ENCODE measurements around the gene GIMAP8. TPM values are rescaled to one million over a fixed set of nuclear protein-coding genes. Genes with fewer than 3 reads are reported as not detected.
A peak's percentile ranks its signal among the peaks of the same experiment; 100 is the strongest.

The GIMAP8 gene
- total and polyA plus RNA-seq, 2 experiments from 2014 or later, result 0.06 TPM; not detected in 1

- TF ChIP-seq ZNF331 (CRISPR knock-in tag; IDR thresholded peaks at IDR 0.05; ENCODE audit: low read depth) (no peak), CREB1 (CRISPR knock-in tag; IDR thresholded peaks at IDR 0.05; ENCODE audit: low read depth) (no peak), POLR2AphosphoS5 (IDR thresholded peaks at IDR 0.05; ENCODE audit: low read depth) (no peak)
Observed at GRCh38 chr7:150420242-150420641, 30.2 kb upstream of the GIMAP8 start (continued).

DNA sequence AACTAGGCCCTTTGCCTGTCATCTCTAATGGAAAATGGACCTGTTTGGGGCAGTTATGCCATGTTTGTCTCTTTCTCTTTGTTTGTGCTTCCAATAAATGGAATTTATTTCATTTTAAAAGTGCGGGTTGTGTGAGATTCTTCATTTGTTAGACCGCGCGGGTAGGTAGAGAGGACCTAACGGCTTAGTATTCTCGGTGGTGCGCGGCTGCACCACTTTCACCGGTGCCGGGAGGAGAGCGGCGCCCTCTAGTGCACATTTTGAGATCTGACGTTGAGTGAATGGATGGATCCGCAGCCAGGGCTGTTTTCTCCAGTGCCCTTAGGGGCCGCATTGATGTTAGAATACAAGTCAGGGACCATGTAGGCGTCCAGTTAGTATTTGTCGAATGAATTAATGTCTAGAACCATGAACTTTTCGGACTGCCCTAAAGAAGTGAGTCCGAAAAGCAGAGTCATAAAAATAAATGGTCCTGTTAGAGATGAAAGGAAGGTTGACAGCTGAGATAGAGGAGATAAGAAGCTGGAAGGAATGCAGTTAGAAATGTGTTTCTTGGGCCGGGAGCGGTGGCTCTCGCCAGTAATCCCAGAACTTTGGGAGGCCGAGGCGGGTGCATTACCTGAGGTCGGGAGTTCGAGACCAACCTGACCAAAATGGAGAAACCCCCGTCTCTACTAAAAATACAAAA is 29.3 kb upstream of the GIMAP8 start:
- Mint-ChIP-seq H3K27ac (no peak overlapping the region), H3K9me3 (no peaks in the 10 kb centered on the region), H3K4me1 (peaks cover 14% of the 10 kb centered on the region), H3K4me3 (no peak overlapping the region; the same call in 2 of the 3 replicates), H3K27me3 (ENCODE audit: insufficient read depth, low read depth, poor library complexity) (peaks cover 2% of the 10 kb centered on the region), H3K36me3 (ENCODE audit: low read depth) (no peaks in the 10 kb centered on the region)
- TF ChIP-seq STAT1 (IDR thresholded peaks at IDR 0.05; ENCODE audit: unreplicated experiment), result no peak
- no peak for TF ChIP-seq EZH2 (IDR thresholded peaks at IDR 0.05; ENCODE audit: low read depth, unreplicated experiment)
- TF ChIP-seq CREB1 (CRISPR knock-in tag; IDR thresholded peaks at IDR 0.05; ENCODE audit: low read depth), result peak; percentile 59; the same call in 1 of the 2 replicates
- TF ChIP-seq JUNB (IDR thresholded peaks at IDR 0.05; ENCODE audit: unreplicated experiment), result peak; percentile 57
- TF ChIP-seq ZNF114 (CRISPR knock-in tag; IDR thresholded peaks at IDR 0.05), result no peak
- no peak for TF ChIP-seq REST (IDR thresholded peaks at IDR 0.05; ENCODE audit: unreplicated experiment)
- TF ChIP-seq CTCF (conservative IDR thresholded peaks at IDR 0.05; ENCODE audit: low read depth in 2 of 2), result peak; percentile 92 to 97
- no peak for TF ChIP-seq ZNF462 (CRISPR knock-in tag; IDR thresholded peaks at IDR 0.05)
- Histone ChIP-seq H3K79me2 (replicated peaks; ENCODE audit: insufficient read depth) (no peaks in the 10 kb centered on the region), H3K36me3 (ENCODE audit: insufficient read depth) (no peaks in the 10 kb centered on the region), H3K4me1 (ENCODE audit: insufficient read depth) (peaks cover 9% of the 10 kb centered on the region), H2AFZ (no peak overlapping the region), H4K20me1 (replicated peaks; ENCODE audit: insufficient read depth) (no peaks in the 10 kb centered on the region), H3K27ac (ENCODE audit: low read depth) (no peak overlapping the region), H3K4me3 (no peak overlapping the region), H3F3A (replicated peaks; ENCODE audit: low read depth) (0 out of 2 replicates have a peak, but pooled peaks cover 4% of the 10 kb centered on the region), H3K4me2 (no peak overlapping the region), H3K9me2 (ENCODE audit: insufficient read depth) (0 out of 2 replicates have a peak, but pooled peaks cover 4% of the 10 kb centered on the region), H3K27me3 (ENCODE audit: insufficient read depth) (no peaks in the 10 kb centered on the region)
- peak; percentile 99 for ATAC-seq
- DNase-seq (ENCODE audit: low spot score), result peak; percentile 94

Data from GM23338 (cell line).